ENCODE results near the gene INSYN2A.

The INSYN2A gene

DNA sequence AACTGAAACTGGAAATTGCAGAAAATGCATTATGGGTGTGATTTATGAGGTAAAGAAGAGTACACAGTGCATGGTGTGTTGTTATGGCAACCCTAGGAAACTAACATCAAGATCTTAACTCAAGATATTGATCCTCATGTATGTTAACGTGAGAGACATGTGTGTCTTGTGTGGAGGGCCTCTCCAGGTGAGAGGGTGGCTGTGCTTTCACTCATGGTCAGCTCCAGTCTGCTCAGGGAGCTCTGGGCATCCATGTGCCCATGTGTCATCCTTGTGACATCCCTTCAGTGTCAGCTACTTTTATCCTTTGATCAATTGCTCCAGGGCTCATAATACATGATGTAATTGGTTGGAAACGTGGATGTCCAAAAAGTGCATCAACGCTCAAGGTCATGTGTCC is 24.9 kb upstream of the INSYN2A start:
- H3K4me3 ChIP-seq (replicated peaks; ENCODE audit: insufficient read depth, low read length) = no peak overlapping the region
- TF ChIP-seq GABPA (IDR thresholded peaks at IDR 0.05; ENCODE audit: low read depth) (no peak), POLR2AphosphoS5 (IDR thresholded peaks at IDR 0.05; ENCODE audit: low read depth) (no peak), SPI1 (IDR thresholded peaks at IDR 0.05; ENCODE audit: borderline replicate concordance, low read depth) (no peak)
- TF ChIP-seq, protein P1, sequence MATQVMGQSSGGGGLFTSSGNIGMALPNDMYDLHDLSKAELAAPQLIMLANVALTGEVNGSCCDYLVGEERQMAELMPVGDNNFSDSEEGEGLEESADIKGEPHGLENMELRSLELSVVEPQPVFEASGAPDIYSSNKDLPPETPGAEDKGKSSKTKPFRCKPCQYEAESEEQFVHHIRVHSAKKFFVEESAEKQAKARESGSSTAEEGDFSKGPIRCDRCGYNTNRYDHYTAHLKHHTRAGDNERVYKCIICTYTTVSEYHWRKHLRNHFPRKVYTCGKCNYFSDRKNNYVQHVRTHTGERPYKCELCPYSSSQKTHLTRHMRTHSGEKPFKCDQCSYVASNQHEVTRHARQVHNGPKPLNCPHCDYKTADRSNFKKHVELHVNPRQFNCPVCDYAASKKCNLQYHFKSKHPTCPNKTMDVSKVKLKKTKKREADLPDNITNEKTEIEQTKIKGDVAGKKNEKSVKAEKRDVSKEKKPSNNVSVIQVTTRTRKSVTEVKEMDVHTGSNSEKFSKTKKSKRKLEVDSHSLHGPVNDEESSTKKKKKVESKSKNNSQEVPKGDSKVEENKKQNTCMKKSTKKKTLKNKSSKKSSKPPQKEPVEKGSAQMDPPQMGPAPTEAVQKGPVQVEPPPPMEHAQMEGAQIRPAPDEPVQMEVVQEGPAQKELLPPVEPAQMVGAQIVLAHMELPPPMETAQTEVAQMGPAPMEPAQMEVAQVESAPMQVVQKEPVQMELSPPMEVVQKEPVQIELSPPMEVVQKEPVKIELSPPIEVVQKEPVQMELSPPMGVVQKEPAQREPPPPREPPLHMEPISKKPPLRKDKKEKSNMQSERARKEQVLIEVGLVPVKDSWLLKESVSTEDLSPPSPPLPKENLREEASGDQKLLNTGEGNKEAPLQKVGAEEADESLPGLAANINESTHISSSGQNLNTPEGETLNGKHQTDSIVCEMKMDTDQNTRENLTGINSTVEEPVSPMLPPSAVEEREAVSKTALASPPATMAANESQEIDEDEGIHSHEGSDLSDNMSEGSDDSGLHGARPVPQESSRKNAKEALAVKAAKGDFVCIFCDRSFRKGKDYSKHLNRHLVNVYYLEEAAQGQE (IDR thresholded peaks at IDR 0.05; ENCODE audit: insufficient replicate concordance, low read depth) = no peak
- TF ChIP-seq, protein P2, sequence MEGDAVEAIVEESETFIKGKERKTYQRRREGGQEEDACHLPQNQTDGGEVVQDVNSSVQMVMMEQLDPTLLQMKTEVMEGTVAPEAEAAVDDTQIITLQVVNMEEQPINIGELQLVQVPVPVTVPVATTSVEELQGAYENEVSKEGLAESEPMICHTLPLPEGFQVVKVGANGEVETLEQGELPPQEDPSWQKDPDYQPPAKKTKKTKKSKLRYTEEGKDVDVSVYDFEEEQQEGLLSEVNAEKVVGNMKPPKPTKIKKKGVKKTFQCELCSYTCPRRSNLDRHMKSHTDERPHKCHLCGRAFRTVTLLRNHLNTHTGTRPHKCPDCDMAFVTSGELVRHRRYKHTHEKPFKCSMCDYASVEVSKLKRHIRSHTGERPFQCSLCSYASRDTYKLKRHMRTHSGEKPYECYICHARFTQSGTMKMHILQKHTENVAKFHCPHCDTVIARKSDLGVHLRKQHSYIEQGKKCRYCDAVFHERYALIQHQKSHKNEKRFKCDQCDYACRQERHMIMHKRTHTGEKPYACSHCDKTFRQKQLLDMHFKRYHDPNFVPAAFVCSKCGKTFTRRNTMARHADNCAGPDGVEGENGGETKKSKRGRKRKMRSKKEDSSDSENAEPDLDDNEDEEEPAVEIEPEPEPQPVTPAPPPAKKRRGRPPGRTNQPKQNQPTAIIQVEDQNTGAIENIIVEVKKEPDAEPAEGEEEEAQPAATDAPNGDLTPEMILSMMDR (IDR thresholded peaks at IDR 0.05; ENCODE audit: insufficient read depth, low read length) = no peak
- no peak for DNase-seq (ENCODE audit: low read depth in 1 of 2, low spot score in 1 of 2)
- no peak overlapping the region for H3K27ac ChIP-seq (replicated peaks)
- H3K27me3 ChIP-seq (ENCODE audit: insufficient read depth, poor library complexity, severe bottlenecking) = no peaks in the 10 kb centered on the region

DNA sequence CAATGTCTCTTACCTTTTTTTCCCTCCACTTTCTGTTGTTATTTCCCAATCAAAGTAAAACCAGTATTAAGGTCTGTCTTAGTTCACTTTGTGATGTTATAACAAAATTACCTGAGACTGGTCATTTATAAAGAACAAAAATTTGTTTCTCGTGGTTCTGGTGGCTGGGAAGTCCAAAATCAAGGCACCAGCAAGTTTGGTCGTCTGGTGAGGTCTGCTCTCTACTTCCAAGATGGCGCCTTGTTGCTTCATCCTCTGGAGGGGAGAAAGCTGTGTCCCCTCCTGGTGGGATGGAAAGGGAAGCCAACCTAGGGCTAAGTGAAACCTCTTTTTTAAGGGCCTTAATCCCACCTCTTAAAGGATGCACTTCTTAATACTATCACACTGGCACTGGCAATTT is 22.3 kb upstream of the INSYN2A start:
- H3K4me3 ChIP-seq (replicated peaks; ENCODE audit: insufficient read depth, low read length) = no peak overlapping the region
- H3K27me3 ChIP-seq (ENCODE audit: insufficient read depth, poor library complexity, severe bottlenecking) = no peaks in the 10 kb centered on the region
- TF ChIP-seq SPI1 (IDR thresholded peaks at IDR 0.05; ENCODE audit: borderline replicate concordance, low read depth) (no peak), POLR2AphosphoS5 (IDR thresholded peaks at IDR 0.05; ENCODE audit: low read depth) (no peak), GABPA (IDR thresholded peaks at IDR 0.05; ENCODE audit: low read depth) (no peak)
- TF ChIP-seq, protein P2 (IDR thresholded peaks at IDR 0.05; ENCODE audit: insufficient read depth, low read length) = no peak
- TF ChIP-seq, protein P1 (IDR thresholded peaks at IDR 0.05; ENCODE audit: insufficient replicate concordance, low read depth) = no peak
- DNase-seq (ENCODE audit: low read depth in 1 of 2, low spot score in 1 of 2) = no peak
- no peak overlapping the region for H3K27ac ChIP-seq (replicated peaks)

DNA sequence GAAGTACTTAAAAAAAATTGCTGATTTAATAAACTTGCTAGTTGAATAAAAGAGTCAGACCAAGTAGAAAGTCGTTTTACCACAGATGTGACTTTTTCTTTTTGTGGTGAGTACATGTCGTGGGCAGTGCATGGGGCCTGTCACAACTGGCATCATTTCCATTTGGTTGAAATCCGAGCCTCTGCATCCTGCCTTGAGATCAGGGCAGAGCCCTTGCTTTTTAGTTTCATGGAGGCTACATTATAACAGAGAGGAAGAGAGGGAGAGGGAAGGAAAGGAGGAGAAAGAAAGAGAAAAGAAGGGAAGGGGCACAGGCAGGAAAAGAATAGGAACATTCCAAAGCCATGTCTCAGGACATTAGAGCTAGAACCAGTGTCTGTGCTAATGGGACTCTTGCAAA is 20.4 kb upstream of the INSYN2A start:
- TF ChIP-seq, protein P1 (IDR thresholded peaks at IDR 0.05; ENCODE audit: insufficient replicate concordance, low read depth) = no peak
- TF ChIP-seq, protein P2 (IDR thresholded peaks at IDR 0.05; ENCODE audit: insufficient read depth, low read length) = no peak
- no peak for TF ChIP-seq SPI1 (IDR thresholded peaks at IDR 0.05; ENCODE audit: borderline replicate concordance, low read depth)
- TF ChIP-seq GABPA (IDR thresholded peaks at IDR 0.05; ENCODE audit: low read depth) = no peak
- TF ChIP-seq POLR2AphosphoS5 (IDR thresholded peaks at IDR 0.05; ENCODE audit: low read depth) = no peak
- Histone ChIP-seq H3K4me3 (replicated peaks; ENCODE audit: insufficient read depth, low read length) (no peak overlapping the region), H3K27me3 (ENCODE audit: insufficient read depth, poor library complexity, severe bottlenecking) (no peaks in the 10 kb centered on the region), H3K27ac (replicated peaks) (no peak overlapping the region)
- DNase-seq (ENCODE audit: low read depth in 1 of 2, low spot score in 1 of 2) = no peak
